Endothelial cell of hepatic sinusoid (primary cell): Measurements from ENCODE around the gene CD48.
"Not testable (repeated sequence)": the region's sequence is repeated elsewhere in the genome, so short reads cannot be mapped to it uniquely, and the experiment has no call there.

Experiments
- in situ Hi-C: cut with HindIII; loops from 2 replicates; pipeline ENCODE4 v1.10.0; 2017; ENCODE audit warnings: low sequenced_read_pairs

CD48 gene

GRCh38 chr1:160716013-160716412, 4.4 kb upstream of the CD48 start:
- in situ Hi-C loops: no loop called here

GRCh38 chr1:160714034-160714648, 2.5 kb upstream of the CD48 start:
- in situ Hi-C loops: not testable (repeated sequence)

- in situ Hi-C loops: no loop called here
These were observed 1.5 kb upstream of the CD48 start for GRCh38 chr1:160713161-160713560.

GRCh38 chr1:160712525-160713080, 981 bp upstream of the CD48 start:
- in situ Hi-C loops: not testable (repeated sequence)

GRCh38 chr1:160711276-160711601, 383 bp downstream of the CD48 start:
- in situ Hi-C loops: no loop called here

GRCh38 chr1:160710517-160711252, 937 bp downstream of the CD48 start:
- in situ Hi-C loops: no loop called here

GRCh38 chr1:160709715-160710114, 1.9 kb downstream of the CD48 start:
- in situ Hi-C loops: no loop called here

GRCh38 chr1:160708801-160709200, 2.8 kb downstream of the CD48 start:
- in situ Hi-C loops: no loop called here

GRCh38 chr1:160708118-160708517, 3.5 kb downstream of the CD48 start:
- in situ Hi-C loops: no loop called here

- in situ Hi-C loops: no loop called here
These were observed 4.2 kb downstream of the CD48 start for GRCh38 chr1:160707236-160708064.

- in situ Hi-C loops: no loop called here
These were observed 4.9 kb downstream of the CD48 start for GRCh38 chr1:160706526-160707235.

- in situ Hi-C loops: no loop called here
These were observed 5.9 kb downstream of the CD48 start for GRCh38 chr1:160705742-160706141.

GRCh38 chr1:160705212-160705621, 6.4 kb downstream of the CD48 start:
- in situ Hi-C loops: not testable (repeated sequence)

- in situ Hi-C loops: no loop called here
These were observed 7.4 kb downstream of the CD48 start for GRCh38 chr1:160704250-160704649.

GRCh38 chr1:160702100-160702499, 9.5 kb downstream of the CD48 start:
- in situ Hi-C loops: no loop called here

- in situ Hi-C loops: not testable (repeated sequence)
These were observed 19.2 kb downstream of the CD48 start for GRCh38 chr1:160692390-160692789.

GRCh38 chr1:160685266-160685665, 26.4 kb downstream of the CD48 start:
- in situ Hi-C loops: no loop called here

GRCh38 chr1:160682983-160683865, 28.4 kb downstream of the CD48 start:
- in situ Hi-C loops: no loop called here

GRCh38 chr1:160681891-160682140, 29.8 kb downstream of the CD48 start:
- in situ Hi-C loops: no loop called here
